ENCODE results near the gene PAK5.

PAK5 gene

DNA sequence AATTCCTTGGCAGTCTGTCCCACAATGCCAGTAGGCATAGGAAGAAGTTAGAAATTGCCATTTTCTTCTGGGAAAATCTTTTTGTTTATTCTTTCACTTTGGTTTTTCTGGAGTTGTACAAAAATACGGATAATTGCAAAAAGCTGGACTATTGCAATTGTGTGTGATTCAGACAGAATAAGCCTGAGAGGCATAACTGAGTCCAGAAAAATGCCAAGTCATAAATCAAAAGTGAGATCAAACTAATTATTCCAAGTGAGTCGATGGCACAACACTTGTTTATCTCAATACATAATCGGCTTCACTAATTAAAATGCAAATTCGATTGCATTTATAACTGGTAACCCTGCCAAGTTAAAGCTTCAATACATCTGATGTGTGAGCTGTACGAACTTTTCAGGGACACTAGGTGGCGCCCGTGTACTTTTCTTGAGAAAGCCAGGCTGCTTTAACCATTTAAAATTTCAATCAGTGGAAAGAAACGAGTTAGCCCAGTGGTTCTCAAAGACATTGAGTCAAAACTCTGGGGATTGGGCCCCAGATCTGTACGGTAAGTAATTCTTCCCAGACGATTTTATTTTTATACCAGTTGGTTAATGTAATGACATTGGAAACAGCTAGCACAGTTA, 221.9 kb downstream of the PAK5 start:
- POLR2A ChIA-PET, result no interaction called here
- DNase-seq (ENCODE audit: extremely low spot score), result peak; percentile 52
- CTCF ChIA-PET, result interaction anchor here (0.7 to 4.0 kb wide), 40 partner anchors 8 to 1935 kb away, joined by 3 to 62 read pairs (median 5); no protein-coding TSS in a partner anchor
- TF ChIP-seq, protein P1, sequence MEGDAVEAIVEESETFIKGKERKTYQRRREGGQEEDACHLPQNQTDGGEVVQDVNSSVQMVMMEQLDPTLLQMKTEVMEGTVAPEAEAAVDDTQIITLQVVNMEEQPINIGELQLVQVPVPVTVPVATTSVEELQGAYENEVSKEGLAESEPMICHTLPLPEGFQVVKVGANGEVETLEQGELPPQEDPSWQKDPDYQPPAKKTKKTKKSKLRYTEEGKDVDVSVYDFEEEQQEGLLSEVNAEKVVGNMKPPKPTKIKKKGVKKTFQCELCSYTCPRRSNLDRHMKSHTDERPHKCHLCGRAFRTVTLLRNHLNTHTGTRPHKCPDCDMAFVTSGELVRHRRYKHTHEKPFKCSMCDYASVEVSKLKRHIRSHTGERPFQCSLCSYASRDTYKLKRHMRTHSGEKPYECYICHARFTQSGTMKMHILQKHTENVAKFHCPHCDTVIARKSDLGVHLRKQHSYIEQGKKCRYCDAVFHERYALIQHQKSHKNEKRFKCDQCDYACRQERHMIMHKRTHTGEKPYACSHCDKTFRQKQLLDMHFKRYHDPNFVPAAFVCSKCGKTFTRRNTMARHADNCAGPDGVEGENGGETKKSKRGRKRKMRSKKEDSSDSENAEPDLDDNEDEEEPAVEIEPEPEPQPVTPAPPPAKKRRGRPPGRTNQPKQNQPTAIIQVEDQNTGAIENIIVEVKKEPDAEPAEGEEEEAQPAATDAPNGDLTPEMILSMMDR (IDR thresholded peaks at IDR 0.05; ENCODE audit: control extremely low read depth, extremely low read depth, low read depth, missing control alignments), result peak; percentile 68

GRCh38 chr20:9616455-9616805, 222.4 kb downstream of the PAK5 start:
- ChIA-PET POLR2A (no interaction called here), CTCF (interaction anchor here (0.7 to 4.0 kb wide), 37 partner anchors 9 to 1935 kb away, joined by 3 to 62 read pairs (median 4); no protein-coding TSS in a partner anchor)
- TF ChIP-seq, protein P1 (IDR thresholded peaks at IDR 0.05; ENCODE audit: control extremely low read depth, extremely low read depth, low read depth, missing control alignments), result no peak
- no peak for DNase-seq (ENCODE audit: extremely low spot score)

- POLR2A ChIA-PET, result no interaction called here
- CTCF ChIA-PET, result interaction anchor here (1.1 to 8.8 kb wide), 10 partner anchors 16 to 1927 kb away, joined by 3 to 193 read pairs (median 6); no protein-coding TSS in a partner anchor
- TF ChIP-seq, protein P1 (IDR thresholded peaks at IDR 0.05; ENCODE audit: control extremely low read depth, extremely low read depth, low read depth, missing control alignments), result no peak
- DNase-seq (ENCODE audit: extremely low spot score), result peak; percentile 56
These were observed 223.0 kb downstream of the PAK5 start for GRCh38 chr20:9615766-9616454.

- CTCF ChIA-PET, result interaction anchor here (8.8 kb wide), 1 partner anchor 207 kb away, joined by 193 read pairs; no protein-coding TSS in a partner anchor
- DNase-seq (ENCODE audit: extremely low spot score), result no peak
- POLR2A ChIA-PET, result no interaction called here
- TF ChIP-seq, protein P1 (IDR thresholded peaks at IDR 0.05; ENCODE audit: control extremely low read depth, extremely low read depth, low read depth, missing control alignments), result no peak
These were observed 223.8 kb downstream of the PAK5 start for GRCh38 chr20:9615118-9615517.

DNA sequence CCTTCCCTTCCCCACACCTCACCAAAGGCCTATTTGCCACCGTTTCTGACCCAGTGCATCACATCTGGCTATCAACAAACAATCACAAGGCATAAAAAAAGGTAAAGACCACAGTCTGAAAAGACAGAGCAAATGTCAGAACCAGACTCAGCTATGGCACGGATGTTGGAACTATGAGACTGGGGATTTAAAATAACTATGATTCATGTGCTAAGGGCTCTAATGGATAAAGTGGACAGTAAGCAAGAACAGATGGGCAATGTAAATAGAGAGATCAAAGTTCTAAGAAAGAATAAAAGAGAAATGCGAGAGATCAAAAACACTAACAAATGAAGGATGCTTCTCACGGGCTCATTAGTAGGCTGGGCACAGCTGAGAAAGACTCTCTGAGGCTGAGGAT, 225.0 kb downstream of the PAK5 start:
- no peak for DNase-seq (ENCODE audit: extremely low spot score)
- TF ChIP-seq, protein P1 (IDR thresholded peaks at IDR 0.05; ENCODE audit: control extremely low read depth, extremely low read depth, low read depth, missing control alignments), result no peak
- ChIA-PET POLR2A (no interaction called here), CTCF (interaction anchor here (1.0 to 8.8 kb wide), 5 partner anchors 14 to 290 kb away, joined by 3 to 193 read pairs (median 3); no protein-coding TSS in a partner anchor)

DNA sequence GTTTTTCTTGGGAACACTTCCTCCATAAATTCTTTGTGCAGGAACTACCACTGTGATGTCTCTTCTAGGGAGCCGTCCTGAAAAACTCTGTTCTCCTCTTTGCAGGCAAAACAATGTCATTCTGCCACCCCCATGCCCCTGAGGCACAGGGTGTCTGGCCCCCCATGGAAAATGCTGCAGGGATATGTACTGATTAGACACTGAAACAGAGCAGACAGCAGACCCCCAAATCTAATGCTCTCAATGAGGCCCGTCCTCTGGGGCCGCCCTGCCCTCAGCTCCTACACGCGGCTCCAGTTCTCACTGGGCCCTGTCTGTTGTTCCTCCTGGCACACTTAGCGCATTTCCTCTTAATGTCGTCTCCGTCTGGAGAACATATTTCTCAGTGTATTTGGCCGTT, 227.0 kb downstream of the PAK5 start:
- no peak for DNase-seq (ENCODE audit: extremely low spot score)
- ChIA-PET CTCF (interaction anchor here (8.8 kb wide), 1 partner anchor 204 kb away, joined by 193 read pairs; no protein-coding TSS in a partner anchor), POLR2A (no interaction called here)
- TF ChIP-seq, protein P1 (IDR thresholded peaks at IDR 0.05; ENCODE audit: control extremely low read depth, extremely low read depth, low read depth, missing control alignments), result no peak

Measured in GM10248 (cell line).